Ovary (tissue), 3 donors: ENCODE results near the gene MKS1.

Experiments
- CTCF ChIP-seq, 3 donors: fragments of 450-650 bp in 2 of 3; fragments of 200-600 bp in 1 of 3; IDR thresholded peaks; one replicate each; pipeline versions ENCODE4 v1.5.1 to v1.8.0; 2016 to 2022; ENCODE audit warnings: antibody characterized with exemption in 3 of 3, mild to moderate bottlenecking in 1 of 3
- POLR2A ChIP-seq: fragments of 450-650 bp; IDR thresholded peaks from one replicate; pipeline ENCODE4 v1.6.1; 2017; ENCODE audit warnings: antibody characterized with exemption, mild to moderate bottlenecking, moderate library complexity
- donor health status: DM: no; HTN: no; CAD: no.

- TF ChIP-seq POLR2A: no peak
- TF ChIP-seq CTCF (IDR thresholded peaks at IDR 0.05): no peak
Observed at GRCh38 chr17:58158181-58158580, 60.9 kb downstream of the MKS1 start.
